Upper lobe of left lung (tissue), 6 donors: ENCODE results near the gene ZNF574. TPM values are rescaled to one million over a fixed set of nuclear protein-coding genes. Genes with fewer than 3 reads are reported as not detected.

ENCODE experiments used
- ATAC-seq, 2 donors: fragments of 200-7000 bp; cut with Tn5 transposase; one replicate each; pipeline ENCODE4 v1.9.1; 2022; ENCODE audit warnings: mild to moderate bottlenecking in 2 of 2, moderate library complexity in 2 of 2; ENCODE audit not compliant: low FRiP score in 2 of 2
- DNase-seq, 2 donors: peaks; one replicate each; pipeline ENCODE4 v3.0.0-alpha.2; 2019 to 2020
- H3K27ac ChIP-seq, 4 donors: fragments of 200-600 bp; sonication (generic); one replicate each; pipeline ENCODE4 v1.5.1; 2016 to 2019
- H3K27me3 ChIP-seq, 4 donors: fragments of 200-600 bp; sonication (generic); one replicate each; pipeline ENCODE4 v1.5.1; 2017 to 2019
- H3K36me3 ChIP-seq, 4 donors: fragments of 200-600 bp; sonication (generic); one replicate each; pipeline ENCODE4 v1.5.1; 2016 to 2019
- H3K4me1 ChIP-seq, 4 donors: fragments of 200-600 bp; sonication (generic); one replicate each; pipeline ENCODE4 v1.5.1; 2018 to 2019
- H3K4me3 ChIP-seq, 4 donors: fragments of 200-600 bp; sonication (generic); one replicate each; pipeline ENCODE4 v1.5.1; 2017 to 2019; ENCODE audit warnings: mild to moderate bottlenecking in 2 of 4, moderate library complexity in 1 of 4
- H3K9me3 ChIP-seq, 4 donors: fragments of 200-600 bp; sonication (generic); one replicate each; pipeline ENCODE4 v1.5.1; 2018 to 2019
- EP300 ChIP-seq, 4 donors: sonication (generic); formaldehyde crosslinking; IDR thresholded peaks; one replicate each; pipeline ENCODE4 v1.5.1; 2017; ENCODE audit warnings: antibody characterized with exemption in 4 of 4, control low read depth in 2 of 4
- POLR2A ChIP-seq, 4 donors: fragments of 450-650 bp; IDR thresholded peaks; one replicate each; pipeline ENCODE4 v1.5.1; 2016 to 2017; ENCODE audit warnings: antibody characterized with exemption in 4 of 4, mild to moderate bottlenecking in 2 of 4
- POLR2AphosphoS5 ChIP-seq, 2 donors: sonication (generic); formaldehyde crosslinking; IDR thresholded peaks; one replicate each; pipeline ENCODE4 v1.5.1; 2017; ENCODE audit warnings: antibody characterized with exemption in 2 of 2
- WGBS, 2 donors: methylation state at CpG; one replicate each; pipeline ENCODE4 v1.1.5; 2017 to 2018; 5-methylcytosine and 5-hydroxymethylcytosine counted together
- total RNA-seq, 6 donors: library from RNA; depleted of rRNA in 4 of 6; stranded (reverse); fragments of >200 nt in 4 of 6; gene quantifications; one replicate each; pipeline versions ENCODE4 v1.1.0 to v1.2.1, GENCODE V29; 2016 to 2021
- TF ChIP-seq, protein P1 (sequence below), 6 experiments: fragments of 450-650 bp in 4 of 6; fragments of 200-600 bp in 2 of 6; sonication (generic) in 2 of 6; IDR thresholded peaks; one replicate each; pipeline ENCODE4 v1.5.1; 2016 to 2019; ENCODE audit warnings: antibody characterized with exemption in 6 of 6
- donor health status: DM: no; HTN: no; CAD: no; lungs with moderate emphysema.
- donor health status: DM: no; HTN: yes; CAD: no; lungs with severe emphysema.

Gene ZNF574
- total RNA-seq, 6 donors from 2014 or later = 9.2 to 26.4 (median 13.3) TPM

DNA sequence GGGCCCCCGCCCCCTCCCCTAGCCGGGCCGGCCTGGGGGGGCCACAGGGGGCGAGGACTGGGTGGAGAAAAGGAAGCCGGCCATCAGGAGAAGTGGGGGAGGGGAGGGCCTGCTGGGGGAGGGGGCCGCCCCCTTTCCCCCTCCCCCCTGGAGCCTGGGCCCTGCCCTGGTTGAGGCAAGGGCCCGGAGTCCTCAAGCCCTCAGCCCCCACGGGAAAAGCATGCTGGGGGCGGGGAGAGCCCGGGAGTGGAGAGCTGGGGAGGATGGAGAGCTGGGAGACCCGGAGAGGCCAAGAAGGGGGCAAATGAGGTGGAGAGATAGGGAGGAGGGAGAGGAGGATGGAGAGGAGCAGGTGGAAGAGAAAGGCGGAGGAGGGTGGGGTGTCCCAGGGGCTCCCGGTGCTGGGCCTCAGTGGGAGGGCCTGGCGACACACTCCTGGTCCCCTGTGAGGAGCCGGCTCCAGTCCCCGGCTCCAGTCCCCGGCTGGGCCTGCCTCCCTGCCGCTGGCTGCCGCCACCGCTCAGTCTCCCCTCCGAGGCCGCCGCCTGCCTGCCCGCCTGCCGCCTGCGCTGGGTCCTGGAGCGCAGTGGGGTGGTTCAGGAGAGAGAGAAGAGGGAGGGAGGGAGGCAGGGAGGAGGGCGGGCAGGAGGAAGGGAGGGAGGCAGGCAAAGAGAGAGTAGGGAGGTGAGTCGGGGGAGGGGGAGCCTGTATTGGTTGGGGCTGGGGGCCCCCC, 6.2 kb upstream of the ZNF574 start, which contains the start of gene GRIK5:
Gene GRIK5, minus strand, starts transcription at position 588 of the 733 bp plus-strand sequence. CDS start 4,436 bp downstream, outside the sequence.
- ATAC-seq = peak in 1 of 2 donors; percentile 13
- H3K4me1 ChIP-seq = peaks cover 3 to 13% (median 7%) of the 10 kb centered on the region in 4 donors
- peaks cover 0 to 22% (median 5%) of the 10 kb centered on the region in 4 donors for H3K27me3 ChIP-seq
- peak in 1 of 2 donors; percentile 75 for DNase-seq
- H3K9me3 ChIP-seq = no peaks in the 10 kb centered on the region
- no peaks in the 10 kb centered on the region for H3K36me3 ChIP-seq
- no peak within 1 kb of the TSS for H3K27ac ChIP-seq
- TF ChIP-seq, protein P1, sequence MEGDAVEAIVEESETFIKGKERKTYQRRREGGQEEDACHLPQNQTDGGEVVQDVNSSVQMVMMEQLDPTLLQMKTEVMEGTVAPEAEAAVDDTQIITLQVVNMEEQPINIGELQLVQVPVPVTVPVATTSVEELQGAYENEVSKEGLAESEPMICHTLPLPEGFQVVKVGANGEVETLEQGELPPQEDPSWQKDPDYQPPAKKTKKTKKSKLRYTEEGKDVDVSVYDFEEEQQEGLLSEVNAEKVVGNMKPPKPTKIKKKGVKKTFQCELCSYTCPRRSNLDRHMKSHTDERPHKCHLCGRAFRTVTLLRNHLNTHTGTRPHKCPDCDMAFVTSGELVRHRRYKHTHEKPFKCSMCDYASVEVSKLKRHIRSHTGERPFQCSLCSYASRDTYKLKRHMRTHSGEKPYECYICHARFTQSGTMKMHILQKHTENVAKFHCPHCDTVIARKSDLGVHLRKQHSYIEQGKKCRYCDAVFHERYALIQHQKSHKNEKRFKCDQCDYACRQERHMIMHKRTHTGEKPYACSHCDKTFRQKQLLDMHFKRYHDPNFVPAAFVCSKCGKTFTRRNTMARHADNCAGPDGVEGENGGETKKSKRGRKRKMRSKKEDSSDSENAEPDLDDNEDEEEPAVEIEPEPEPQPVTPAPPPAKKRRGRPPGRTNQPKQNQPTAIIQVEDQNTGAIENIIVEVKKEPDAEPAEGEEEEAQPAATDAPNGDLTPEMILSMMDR (IDR thresholded peaks at IDR 0.05) = no peak
- TF ChIP-seq POLR2A (IDR thresholded peaks at IDR 0.05) = no peak
- TF ChIP-seq POLR2AphosphoS5 (IDR thresholded peaks at IDR 0.05) = no peak
- WGBS, 2 donors = 11 to 12% methylated on average over 13 to 21 of the region's 29 CpGs
- H3K4me3 ChIP-seq = peak within 1 kb of the TSS in 2 of 4 donors; percentile 2 to 17

DNA sequence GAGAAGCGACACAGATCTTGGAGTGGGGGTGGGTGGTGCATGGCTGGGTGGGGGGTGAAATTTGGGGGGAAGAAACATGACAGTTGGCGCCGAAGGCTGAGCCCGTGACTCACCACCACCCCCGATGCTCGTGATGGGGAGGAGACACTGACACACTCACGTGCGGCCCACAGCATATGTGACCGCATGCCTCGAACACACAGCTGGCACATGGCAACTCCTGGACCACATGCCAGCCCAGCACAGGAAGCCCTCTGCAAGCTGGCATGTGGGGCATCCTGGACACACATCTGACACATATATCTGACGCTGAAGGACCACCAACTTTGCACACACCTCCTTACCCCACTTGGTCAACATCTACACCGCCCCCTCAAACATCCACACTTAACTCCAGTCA, 4.7 kb upstream of the ZNF574 start:
- WGBS, 2 donors = 88 to 95% methylated on average over 12 of the region's 12 CpGs
- Histone ChIP-seq H3K4me1 (peaks cover 6 to 19% (median 10%) of the 10 kb centered on the region in 4 donors), H3K27ac (no peak overlapping the region), H3K9me3 (no peaks in the 10 kb centered on the region), H3K27me3 (peaks cover 0 to 22% (median 5%) of the 10 kb centered on the region in 4 donors), H3K36me3 (no peaks in the 10 kb centered on the region), H3K4me3 (no peak overlapping the region)
- TF ChIP-seq, protein P1 (IDR thresholded peaks at IDR 0.05) = no peak
- no peak for TF ChIP-seq EP300 (IDR thresholded peaks at IDR 0.05)
- no peak for TF ChIP-seq POLR2AphosphoS5 (IDR thresholded peaks at IDR 0.05)
- no peak for TF ChIP-seq POLR2A (IDR thresholded peaks at IDR 0.05)
- ATAC-seq = no peak
- no peak for DNase-seq

GRCh38 chr19:42074513-42075363, 1.2 kb upstream of the ZNF574 start:
- peak overlapping the region; percentile 2 to 98 (median 96) for H3K4me3 ChIP-seq
- no peaks in the 10 kb centered on the region for H3K9me3 ChIP-seq
- WGBS, 2 donors = 64 to 67% methylated on average over 20 to 27 of the region's 27 CpGs
- peaks cover 8 to 33% (median 21%) of the 10 kb centered on the region in 4 donors for H3K4me1 ChIP-seq
- H3K27me3 ChIP-seq = peaks cover 0 to 6% (median 2%) of the 10 kb centered on the region in 4 donors
- TF ChIP-seq POLR2A (IDR thresholded peaks at IDR 0.05) (no peak), EP300 (IDR thresholded peaks at IDR 0.05) (no peak), POLR2AphosphoS5 (IDR thresholded peaks at IDR 0.05) (no peak)
- TF ChIP-seq, protein P1 (IDR thresholded peaks at IDR 0.05) = no peak
- no peak for DNase-seq
- H3K36me3 ChIP-seq = peaks cover 2 to 14% (median 13%) of the 10 kb centered on the region in 4 donors
- H3K27ac ChIP-seq = peak overlapping the region; percentile 90 to 98 (median 96)
- ATAC-seq = peak in 1 of 2 donors; percentile 32

DNA sequence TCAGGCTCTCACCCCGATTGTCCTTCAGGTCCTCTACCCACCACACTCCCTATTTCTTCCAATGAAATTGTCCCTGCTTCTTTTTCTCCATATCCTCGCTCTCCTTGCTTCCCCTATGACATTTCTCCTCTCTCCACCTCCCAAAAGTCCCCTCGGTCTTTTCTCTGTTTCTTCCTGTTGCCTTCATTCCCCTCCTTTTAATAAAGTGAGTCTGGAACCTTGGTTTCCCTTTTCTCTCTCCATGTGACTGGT, 676 bp upstream of the ZNF574 start:
- Histone ChIP-seq H3K4me1 (peaks cover 8 to 31% (median 21%) of the 10 kb centered on the region in 4 donors), H3K27me3 (peaks cover 0 to under 1% (median 0%) of the 10 kb centered on the region in 4 donors), H3K27ac (peak overlapping the region; percentile 90 to 98 (median 96)), H3K9me3 (no peaks in the 10 kb centered on the region), H3K36me3 (peaks cover 7 to 19% (median 18%) of the 10 kb centered on the region in 4 donors), H3K4me3 (peak overlapping the region; percentile 2 to 98 (median 96))
- TF ChIP-seq, protein P1 (IDR thresholded peaks at IDR 0.05) = peak in 1 of 6 experiments; percentile 13
- no peak for TF ChIP-seq EP300 (IDR thresholded peaks at IDR 0.05)
- DNase-seq (no peak), ATAC-seq (peak in 1 of 2 donors; percentile 3)
- WGBS, 2 donors = 3% methylated on average over 3 of the region's 3 CpGs
